K562 (cell line): ENCODE results near the gene UBA1. TPM values are rescaled to one million over a fixed set of nuclear protein-coding genes. Genes with fewer than 3 reads are reported as not detected.

ENCODE experiments used
- ATAC-seq: fragments of 200-7000 bp; cut with Tn5 transposase; 3 replicates; pipeline ENCODE4 v1.9.1; 2020; ENCODE audit warnings: moderate library complexity
- BruUV-seq: library from RNA; stranded (reverse); fragments of 400-500 nt; replicated peaks from 2 replicates; lab custom pipeline; 2021; lab: Mats Ljungman, UMichigan
- CTCF ChIA-PET: fragments of 300-600 bp; formaldehyde crosslinking; extraction: SDS; loops from one replicate; lab custom pipeline; 2021; ENCODE audit warnings: low intra/inter-chr PET ratio; lab: Yijun Ruan, JAX
- POLR2A ChIA-PET: fragments of 300-600, 350-650 bp; sonication (Branson Sonifier 250); formaldehyde crosslinking; extraction: SDS; loops from one replicate; lab custom pipeline; 2021; ENCODE audit warnings: antibody characterized with exemption, inconsistent platforms; lab: Yijun Ruan, JAX
- DNase-seq, 4 experiments: peaks; one replicate each; pipeline versions ENCODE4 v3.0.0 to v3.0.0-alpha.2; 2011 to 2018; ENCODE audit warnings: low spot score in 3 of 4, mixed read lengths in 3 of 4; ENCODE audit errors: extremely low read depth in 1 of 4
- FAIRE-seq: peaks from 2 replicates; lab custom pipeline; 2011; peaks lifted over from hg19 to GRCh38; lab: Jason Lieb, UNC
- H2AFZ ChIP-seq: 2 replicates; pipeline ENCODE4 v1.6.0; 2011; ENCODE audit warnings: low read depth, low read length, control low read depth, inconsistent platforms
- H3K27ac ChIP-seq: fragments of 200-600 bp; 3 replicates; pipeline ENCODE4 v1.8.0; 2011; ENCODE audit warnings: low read depth, mild to moderate bottlenecking, control low read depth, inconsistent platforms, low read length, moderate library complexity, mixed read lengths; ENCODE audit errors: extremely low read depth
- H3K27me3 ChIP-seq, 2 experiments: fragments of 300-600 bp in 1 of 2; 2 replicates in 1 of 2; 3 replicates in 1 of 2; pipeline versions ENCODE4 v1.6.0 to v1.8.0; 2011; ENCODE audit warnings: inconsistent platforms in 2 of 2, low read length in 2 of 2, mild to moderate bottlenecking in 1 of 2, mixed read lengths in 1 of 2, moderate library complexity in 1 of 2; ENCODE audit not compliant: control insufficient read depth in 2 of 2, insufficient read depth in 2 of 2
- H3K36me3 ChIP-seq: fragments of 300-600 bp; 3 replicates; pipeline ENCODE4 v1.8.0; 2011; ENCODE audit warnings: mild to moderate bottlenecking, low read length, inconsistent platforms; ENCODE audit not compliant: control insufficient read depth, insufficient read depth
- H3K4me1 ChIP-seq, 2 experiments: fragments of 200-600 bp in 1 of 2; replicated peaks in 1 of 2; 2 replicates in 1 of 2; 3 replicates in 1 of 2; pipeline versions ENCODE4 v1.5.1 to v1.8.0; 2011; ENCODE audit warnings: inconsistent platforms in 2 of 2, low read length in 2 of 2, mild to moderate bottlenecking in 1 of 2, mixed read lengths in 1 of 2, moderate library complexity in 1 of 2; ENCODE audit not compliant: control insufficient read depth in 2 of 2, insufficient read depth in 2 of 2
- H3K4me2 ChIP-seq: 2 replicates; pipeline ENCODE4 v1.6.1; 2011; ENCODE audit warnings: low read length, control low read depth, inconsistent platforms, mixed read lengths; ENCODE audit not compliant: insufficient read depth
- H3K4me3 ChIP-seq: fragments of 200-600 bp; sonication (generic), shearing (Covaris generic); 2 replicates; pipeline ENCODE4 v1.5.1; 2016; ENCODE audit warnings: control low read depth, inconsistent platforms
- H3K79me2 ChIP-seq: fragments of 200-600 bp; 3 replicates; pipeline ENCODE4 v1.8.0; 2011; ENCODE audit warnings: low read length, inconsistent platforms; ENCODE audit not compliant: control insufficient read depth, insufficient read depth
- H3K9ac ChIP-seq, 2 experiments: 2 replicates each; pipeline versions ENCODE4 v1.6.0 to v1.6.1; 2011; ENCODE audit warnings: low read depth in 2 of 2, low read length in 2 of 2, control low read depth in 1 of 2, inconsistent platforms in 1 of 2, mild to moderate bottlenecking in 1 of 2, mixed read lengths in 1 of 2; ENCODE audit not compliant: insufficient read depth in 1 of 2
- H3K9me1 ChIP-seq: one replicate; pipeline ENCODE4 v1.6.0; 2011; ENCODE audit warnings: inconsistent platforms, mild to moderate bottlenecking, low read length, moderate library complexity; ENCODE audit not compliant: control insufficient read depth, insufficient read depth
- H3K9me3 ChIP-seq: replicated peaks from 2 replicates; pipeline ENCODE4 v1.5.1; 2011; ENCODE audit warnings: low read depth, low read length, inconsistent platforms; ENCODE audit not compliant: control insufficient read depth, insufficient read depth
- H4K20me1 ChIP-seq: replicated peaks from 2 replicates; pipeline ENCODE4 v1.6.1; 2011; ENCODE audit warnings: low read length, inconsistent platforms, mixed read lengths; ENCODE audit not compliant: control insufficient read depth, insufficient read depth
- ETV1 ChIP-seq: fragments of 450-650 bp; conservative IDR thresholded peaks from 2 replicates; pipeline ENCODE4 v1.6.1; 2016; ENCODE audit warnings: missing genetic modification characterization, control low read depth, low read depth, missing compliant biosample characterization
- ILF3 ChIP-seq: fragments of 450-650 bp; IDR thresholded peaks from 2 replicates; pipeline ENCODE4 v1.6.1; 2018; ENCODE audit warnings: antibody characterized with exemption, mild to moderate bottlenecking, moderate library complexity, borderline replicate concordance
- ILK ChIP-seq: fragments of 450-650 bp; IDR thresholded peaks from 2 replicates; pipeline ENCODE4 v1.6.1; 2016; ENCODE audit warnings: missing genetic modification characterization, low read depth, mild to moderate bottlenecking, missing compliant biosample characterization, moderate library complexity, borderline replicate concordance
- KAT2B ChIP-seq: IDR thresholded peaks from one replicate; pipeline ENCODE4 v1.6.1; 2012; ENCODE audit warnings: low read depth, mild to moderate bottlenecking, control low read depth, inconsistent platforms, low read length, moderate library complexity
- MBD2 ChIP-seq: sonication (generic); IDR thresholded peaks from 2 replicates; pipeline ENCODE4 v1.6.1; 2016; ENCODE audit warnings: low read depth, borderline replicate concordance
- NEUROD1 ChIP-seq: fragments of 150-350 bp; IDR thresholded peaks from 2 replicates; pipeline ENCODE4 v1.6.1; 2014; ENCODE audit warnings: borderline replicate concordance, low read length, low read depth; ENCODE audit not compliant: partially characterized antibody
- PBX2 ChIP-seq, 2 experiments: IDR thresholded peaks in 1 of 2; conservative IDR thresholded peaks in 1 of 2; 2 replicates each; pipeline ENCODE4 v1.6.1; 2016; ENCODE audit warnings: low read depth in 2 of 2, mild to moderate bottlenecking in 1 of 2, missing compliant biosample characterization in 1 of 2, missing genetic modification characterization in 1 of 2, moderate library complexity in 1 of 2
- RBFOX2 ChIP-seq: fragments of 200-400 bp; formaldehyde crosslinking; IDR thresholded peaks from 2 replicates; pipeline ENCODE4 v1.6.1; 2017; ENCODE audit warnings: low read depth, mild to moderate bottlenecking, low read length, moderate library complexity
- TAF15 ChIP-seq: fragments of 200-400 bp; formaldehyde crosslinking; IDR thresholded peaks from 2 replicates; pipeline ENCODE4 v1.6.1; 2017; ENCODE audit warnings: mild to moderate bottlenecking, low read depth, low read length, moderate library complexity
- ZNF184 ChIP-seq: sonication (generic); formaldehyde crosslinking; IDR thresholded peaks from 2 replicates; pipeline ENCODE4 v1.5.0; 2020; ENCODE audit warnings: missing genetic modification reagents
- ZNF282 ChIP-seq: sonication (generic); formaldehyde crosslinking; IDR thresholded peaks from 2 replicates; pipeline ENCODE4 v1.8.1; 2023; ENCODE audit warnings: missing genetic modification reagents
- ZNF584 ChIP-seq: fragments of 200-800 bp; sonication (Bioruptor generic); IDR thresholded peaks from 2 replicates; pipeline ENCODE4 v1.6.1; 2016; ENCODE audit warnings: low read depth, mild to moderate bottlenecking, missing genetic modification characterization, missing compliant biosample characterization
- WGBS: fragments of 100-300 bp; shearing (Covaris generic); methylation state at CpG from one replicate; pipeline ENCODE4 v1.1.6; 2016; ENCODE audit warnings: low coverage, mixed read lengths; ENCODE audit not compliant: insufficient coverage; ENCODE audit errors: missing lambda C conversion rate; 5-methylcytosine and 5-hydroxymethylcytosine counted together
- in situ Hi-C: fragments of 300-500 bp; cut with MboI; formaldehyde crosslinking; loops from 4 replicates; pipeline ENCODE4 v1.15.0; 2018; ENCODE audit warnings: inconsistent platforms, mixed read lengths
- intact Hi-C: fragments of 100-400 bp; cut with micrococcal nuclease; formaldehyde crosslinking; loops from 2 replicates; pipeline ENCODE4 v1.14.2; 2022
- polyA plus RNA-seq, 8 experiments: library from polyadenylated mRNA; depleted of rRNA in 4 of 8; stranded (reverse) in 5 of 8; unstranded in 3 of 8; fragments of >200 nt; fragmentation: Nextera tagmentation in 2 of 8; fragmentation: Illumina TruSeq in 1 of 8; extraction: Ambion mirVana in 2 of 8; extraction: Trizol in 1 of 8; gene quantifications; 2 replicates each; pipeline versions ENCODE4 v1.2.1 to v1.2.3, GENCODE V29; 2011 to 2014; ENCODE audit warnings: inconsistent platforms in 1 of 8, missing spikeins in 1 of 8
- total RNA-seq, 7 experiments: library from RNA; depleted of rRNA in 6 of 7; stranded (reverse); fragments of >200 nt in 6 of 7; fragmentation: Illumina TruSeq in 2 of 7; extraction: Trizol in 2 of 7; gene quantifications; 2 replicates each; pipeline versions ENCODE4 v1.2.1 to v1.2.3, GENCODE V29; 2011 to 2021; ENCODE audit warnings: low replicate concordance in 1 of 7
- TF ChIP-seq, protein P1 (sequence below), 2 experiments: IDR thresholded peaks; 2 replicates each; pipeline ENCODE4 v1.6.1; 2011; ENCODE audit warnings: borderline replicate concordance in 1 of 2, control low read depth in 1 of 2, low read depth in 1 of 2, low read length in 1 of 2, mild to moderate bottlenecking in 1 of 2, mixed read lengths in 1 of 2, moderate library complexity in 1 of 2; ENCODE audit not compliant: insufficient read depth in 1 of 2, insufficient read length in 1 of 2, poor library complexity in 1 of 2, severe bottlenecking in 1 of 2; ENCODE audit errors: extremely low read depth in 1 of 2
- TF ChIP-seq, protein P2 (sequence below): IDR thresholded peaks from 2 replicates; pipeline ENCODE4 v1.6.1; 2012; ENCODE audit warnings: low read depth, low read length, improper control_type of control experiment, borderline replicate concordance

The UBA1 gene
- total and polyA plus RNA-seq, 9 of the 15 experiments (the other 6 are each of a cell fraction or from before 2014, with no cell fraction given), result 32.0 to 174 (median 93.6) TPM

DNA sequence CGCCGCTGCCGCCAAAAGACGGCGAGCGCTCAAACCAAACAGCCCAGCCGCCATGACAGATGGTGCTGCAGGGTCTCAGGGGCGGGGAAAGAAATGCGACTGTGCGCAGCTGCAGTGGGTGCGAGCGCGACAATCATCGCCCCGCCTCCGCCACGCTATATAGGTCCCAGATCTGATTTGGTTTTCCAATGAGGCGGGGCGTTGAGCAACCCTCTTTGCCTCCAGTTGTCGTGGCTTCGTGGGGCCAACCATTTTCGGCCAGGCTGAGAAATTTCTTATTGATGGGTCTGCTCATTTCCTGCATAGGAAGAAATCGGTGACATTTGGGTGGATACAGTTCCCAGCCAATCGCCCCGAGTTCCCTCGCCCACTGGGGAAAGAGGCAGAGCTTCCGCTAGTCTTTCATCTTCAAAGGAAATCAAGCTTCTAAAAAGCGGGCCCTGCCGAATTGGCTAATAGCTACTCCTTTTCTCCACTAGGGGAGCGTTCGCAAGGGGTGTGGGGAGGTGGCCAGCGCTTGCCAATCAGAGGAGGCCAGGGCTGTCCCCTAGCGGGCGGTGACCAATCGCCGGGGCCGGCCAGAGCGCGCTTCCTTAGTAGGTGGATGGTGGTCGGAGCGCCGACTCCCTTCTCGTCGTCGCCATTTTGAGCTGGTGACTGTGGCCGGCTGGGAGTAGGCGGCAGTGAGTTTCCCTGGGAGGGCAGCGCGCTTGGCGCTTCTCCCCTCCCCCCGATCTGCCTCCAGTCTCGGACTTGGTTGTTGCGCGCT, 48.8 kb upstream of the UBA1 start, which contains the start of the genes NDUFB11 and RBM10:
Gene NDUFB11, minus strand, starts transcription at position 77 of the 769 bp plus-strand sequence. Its CDS starts 23 bp downstream, at position 54.
Gene RBM10, plus strand, starts transcription at position 596 of the 769 bp plus-strand sequence. CDS start 2,261 bp downstream, outside the sequence.
- WGBS, result under 1% methylated on average over 40 of the region's 54 CpGs
- Histone ChIP-seq H3K79me2 (peaks cover 73% of the 10 kb centered on the region), H2AFZ (peak within 1 kb of the TSS; percentile 94), H3K4me1 (peaks cover 8 to 16% of the 10 kb centered on the region in 2 experiments; a peak in 3 of 5 replicates), H3K9ac (peak within 1 kb of the TSS; percentile 87 to 99), H3K9me1 (peaks cover 5% of the 10 kb centered on the region), H3K4me2 (peak within 1 kb of the TSS; percentile 96), H3K27ac (peak within 1 kb of the TSS; percentile 89), H3K36me3 (peaks cover 56% of the 10 kb centered on the region), H3K4me3 (peak within 1 kb of the TSS; percentile 91), H4K20me1 (peaks cover 9% of the 10 kb centered on the region), H3K27me3 (no peaks in the 10 kb centered on the region), H3K9me3 (no peaks in the 10 kb centered on the region)
- ChIA-PET CTCF (no interaction called here), POLR2A (interaction anchor here (0.5 to 2.5 kb wide), 10 partner anchors 9 to 1387 kb away, joined by 3 to 19 read pairs (median 3); no protein-coding TSS in a partner anchor)
- BruUV-seq, result no TSS peak
- peak; percentile 98 for ATAC-seq
- peak; percentile 96 for FAIRE-seq
- intact Hi-C loops, result loop anchor here (2.0 kb wide), 1 partner anchor 16 kb away; no protein-coding TSS in a partner anchor
- peak; percentile 87 to 96 (median 92) for DNase-seq
- in situ Hi-C loops, result no loop called here
- TF ChIP-seq ILK (no peak), PBX2 (CRISPR knock-in tag; IDR thresholded peaks at IDR 0.05; ENCODE audit: low read depth) (no peak), PBX2 (tag; conservative IDR thresholded peaks at IDR 0.05; ENCODE audit: low read depth) (peak; percentile 60; the same call in 1 of the 2 replicates), ETV1 (tag) (peak; percentile 39), TAF15 (no peak), NEUROD1 (peak; percentile 6), ZNF584 (CRISPR knock-in tag) (no peak), ILF3 (no peak), KAT2B (peak; percentile 43), ZNF184 (CRISPR knock-in tag) (no peak), RBFOX2 (peak; percentile 96), ZNF282 (CRISPR knock-in tag) (no peak), MBD2 (peak; percentile 12)
- TF ChIP-seq, protein P1, sequence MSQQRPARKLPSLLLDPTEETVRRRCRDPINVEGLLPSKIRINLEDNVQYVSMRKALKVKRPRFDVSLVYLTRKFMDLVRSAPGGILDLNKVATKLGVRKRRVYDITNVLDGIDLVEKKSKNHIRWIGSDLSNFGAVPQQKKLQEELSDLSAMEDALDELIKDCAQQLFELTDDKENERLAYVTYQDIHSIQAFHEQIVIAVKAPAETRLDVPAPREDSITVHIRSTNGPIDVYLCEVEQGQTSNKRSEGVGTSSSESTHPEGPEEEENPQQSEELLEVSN (IDR thresholded peaks at IDR 0.05; ENCODE audit: borderline replicate concordance in 1 of 2, extremely low read depth in 1 of 2, insufficient read depth in 1 of 2, insufficient read length in 1 of 2, low read depth in 1 of 2, low read length in 1 of 2, poor library complexity in 1 of 2, severe bottlenecking in 1 of 2), result peak in 1 of 2 experiments; percentile 72
- TF ChIP-seq, protein P2, sequence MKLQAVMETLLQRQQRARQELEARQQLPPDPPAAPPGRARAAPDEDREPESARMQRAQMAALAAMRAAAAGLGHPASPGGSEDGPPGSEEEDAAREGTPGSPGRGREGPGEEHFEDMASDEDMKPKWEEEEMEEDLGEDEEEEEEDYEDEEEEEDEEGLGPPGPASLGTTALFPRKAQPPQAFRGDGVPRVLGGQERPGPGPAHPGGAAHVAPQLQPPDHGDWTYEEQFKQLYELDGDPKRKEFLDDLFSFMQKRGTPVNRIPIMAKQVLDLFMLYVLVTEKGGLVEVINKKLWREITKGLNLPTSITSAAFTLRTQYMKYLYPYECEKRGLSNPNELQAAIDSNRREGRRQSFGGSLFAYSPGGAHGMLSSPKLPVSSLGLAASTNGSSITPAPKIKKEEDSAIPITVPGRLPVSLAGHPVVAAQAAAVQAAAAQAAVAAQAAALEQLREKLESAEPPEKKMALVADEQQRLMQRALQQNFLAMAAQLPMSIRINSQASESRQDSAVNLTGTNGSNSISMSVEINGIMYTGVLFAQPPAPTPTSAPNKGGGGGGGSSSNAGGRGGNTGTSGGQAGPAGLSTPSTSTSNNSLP, result 0 out of 2 replicates have a peak, but pooled peaks have one; percentile 18
